Mesendoderm (in vitro differentiated cells): ENCODE measurements around the gene ANKRD62. TPM values are rescaled to one million over a fixed set of nuclear protein-coding genes. Genes with fewer than 3 reads are reported as not detected.

Source experiments
- DNase-seq: peaks from one replicate; pipeline ENCODE4 v3.0.0; 2013
- H2AK5ac ChIP-seq: 2 replicates; pipeline ENCODE4 v1.6.1; 2013; ENCODE audit warnings: low read length, inconsistent platforms
- H2BK120ac ChIP-seq: 2 replicates; pipeline ENCODE4 v1.6.1; 2013; ENCODE audit warnings: low read depth, mild to moderate bottlenecking, low read length, moderate library complexity, mixed read lengths
- H2BK15ac ChIP-seq: replicated peaks from 2 replicates; pipeline ENCODE4 v1.6.1; 2013; ENCODE audit warnings: low read depth, mild to moderate bottlenecking, moderate library complexity
- H2BK5ac ChIP-seq: 2 replicates; pipeline ENCODE4 v1.6.1; 2013; ENCODE audit warnings: low read length, inconsistent platforms
- H3K18ac ChIP-seq: 2 replicates; pipeline ENCODE4 v1.6.1; 2013; ENCODE audit warnings: mild to moderate bottlenecking, low read length, mixed read lengths
- H3K23ac ChIP-seq: one replicate; pipeline ENCODE4 v1.6.1; 2013; ENCODE audit warnings: low read length
- H3K27ac ChIP-seq: 2 replicates; pipeline ENCODE4 v1.5.1; 2013; ENCODE audit warnings: low read depth, mild to moderate bottlenecking, inconsistent platforms, low read length, moderate library complexity
- H3K27me3 ChIP-seq: 2 replicates; pipeline ENCODE4 v1.6.1; 2013; ENCODE audit warnings: low read length, control low read depth, mild to moderate bottlenecking, inconsistent platforms; ENCODE audit not compliant: insufficient read depth, poor library complexity
- H3K36me3 ChIP-seq: 2 replicates; pipeline ENCODE4 v1.6.1; 2013; ENCODE audit warnings: low read length, inconsistent platforms; ENCODE audit not compliant: control insufficient read depth, insufficient read depth
- H3K4ac ChIP-seq: one replicate; pipeline ENCODE4 v1.6.1; 2013; ENCODE audit warnings: low read depth, mild to moderate bottlenecking, low read length, moderate library complexity
- H3K4me1 ChIP-seq: 2 replicates; pipeline ENCODE4 v1.6.1; 2013; ENCODE audit warnings: low read depth, low read length, inconsistent platforms; ENCODE audit not compliant: control insufficient read depth
- H3K4me2 ChIP-seq: 2 replicates; pipeline ENCODE4 v1.6.1; 2013; ENCODE audit warnings: low read length
- H3K4me3 ChIP-seq: 2 replicates; pipeline ENCODE4 v1.5.1; 2013; ENCODE audit warnings: mild to moderate bottlenecking, low read length
- H3K56ac ChIP-seq: one replicate; pipeline ENCODE4 v1.6.1; 2013; ENCODE audit warnings: low read length
- H3K79me1 ChIP-seq: 2 replicates; pipeline ENCODE4 v1.6.1; 2013; ENCODE audit warnings: low read length, inconsistent platforms
- H3K79me2 ChIP-seq: 2 replicates; pipeline ENCODE4 v1.6.1; 2013; ENCODE audit warnings: mild to moderate bottlenecking, low read length; ENCODE audit not compliant: control insufficient read depth, insufficient read depth
- H3K9ac ChIP-seq: 2 replicates; pipeline ENCODE4 v1.6.1; 2013; ENCODE audit warnings: low read length, inconsistent platforms
- H4K5ac ChIP-seq: one replicate; pipeline ENCODE4 v1.6.1; 2013; ENCODE audit warnings: low read length
- H4K8ac ChIP-seq: one replicate; pipeline ENCODE4 v1.6.1; 2013; ENCODE audit warnings: low read depth, mild to moderate bottlenecking, control low read depth, low read length, moderate library complexity
- WGBS: extraction: QIAGEN DNeasy Blood & Tissue Kit; methylation state at CpG from one replicate; pipeline ENCODE4 v1.1.7; 2013; ENCODE audit warnings: low lambda C conversion rate, missing lambda C conversion rate; ENCODE audit not compliant: insufficient coverage; ENCODE audit errors: extremely low coverage; 5-methylcytosine and 5-hydroxymethylcytosine counted together
- polyA plus RNA-seq, 2 experiments: library from polyadenylated mRNA; stranded (reverse); fragments of 200-250 nt; gene quantifications; one replicate each; pipeline ENCODE4 v1.2.3, GENCODE V29; 2013

ANKRD62 gene
- 0.04 TPM for polyA plus RNA-seq (2013, experiment 1 of 2)
- polyA plus RNA-seq (2013, experiment 2 of 2) = 0.03 TPM

DNA sequence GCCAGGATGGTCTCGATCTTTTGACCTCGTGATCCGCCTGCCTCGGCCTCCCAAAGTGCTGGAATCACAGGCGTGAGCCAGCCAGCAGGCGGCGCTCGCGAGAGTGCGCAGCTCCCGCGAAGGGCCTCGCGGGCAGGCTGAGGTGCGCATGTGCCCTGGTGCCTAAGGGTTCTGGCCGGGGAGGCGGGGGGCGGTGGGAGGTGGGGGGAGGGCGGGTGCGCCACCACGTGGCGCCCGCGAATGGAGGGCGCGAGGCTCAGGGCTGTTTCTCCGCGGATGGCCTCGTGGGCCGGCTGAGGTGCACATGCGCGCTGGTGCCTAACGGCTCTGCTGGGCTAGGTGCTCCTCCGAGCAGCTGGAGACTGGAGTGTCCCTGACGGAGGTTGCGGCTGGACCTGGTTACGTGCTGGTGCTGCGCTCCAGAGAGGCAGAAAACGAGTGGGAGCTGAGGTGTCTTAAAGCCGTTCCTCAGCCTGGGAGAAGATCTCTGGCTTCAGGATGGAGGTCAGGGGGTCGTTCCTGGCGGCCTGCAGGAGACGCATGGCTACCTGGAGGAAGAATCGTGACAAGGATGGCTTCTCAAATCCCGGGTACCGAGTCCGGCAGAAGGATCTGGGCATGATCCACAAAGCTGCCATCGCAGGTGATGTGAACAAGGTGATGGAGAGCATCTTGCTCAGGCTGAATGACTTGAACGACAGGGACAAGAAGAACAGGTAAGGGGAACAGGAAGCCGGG, at the start of gene ANKRD62:
Gene ANKRD62, plus strand, starts transcription at position 324 of the 738 bp plus-strand sequence. Its CDS starts 175 bp downstream, at position 499.
- H3K9ac ChIP-seq = no peak within 1 kb of the TSS
- peak; percentile 21 for DNase-seq

GRCh38 chr18:12044591-12044990, 49.1 kb upstream of the ANKRD62 start:
- Histone ChIP-seq H3K4me1 (no peaks in the 10 kb centered on the region), H2BK5ac (no peak overlapping the region), H3K4me3 (no peak overlapping the region), H3K27me3 (no peaks in the 10 kb centered on the region), H3K18ac (no peak overlapping the region), H3K56ac (no peak overlapping the region), H2BK120ac (no peak overlapping the region), H3K79me2 (no peaks in the 10 kb centered on the region), H3K4ac (no peak overlapping the region), H4K8ac (no peak overlapping the region), H3K36me3 (no peaks in the 10 kb centered on the region), H3K27ac (no peak overlapping the region), H3K4me2 (no peak overlapping the region), H2BK15ac (no peak overlapping the region), H2AK5ac (no peak overlapping the region), H3K9ac (no peak overlapping the region), H4K5ac (no peak overlapping the region), H3K79me1 (no peaks in the 10 kb centered on the region), H3K23ac (no peak overlapping the region)
- DNase-seq = no peak
- no CpG with 5 or more reads among the region's 5 CpGs for WGBS

More for the DNA sequence above, at the start of gene ANKRD62:
- Histone ChIP-seq H3K23ac (no peak within 1 kb of the TSS), H3K27ac (no peak within 1 kb of the TSS), H4K8ac (no peak within 1 kb of the TSS), H3K79me2 (no peaks in the 10 kb centered on the region), H4K5ac (no peak within 1 kb of the TSS), H3K56ac (no peak within 1 kb of the TSS), H3K4me1 (no peaks in the 10 kb centered on the region), H2BK5ac (no peak within 1 kb of the TSS), H2BK120ac (no peak within 1 kb of the TSS), H2BK15ac (no peak within 1 kb of the TSS), H2AK5ac (no peak within 1 kb of the TSS), H3K36me3 (no peaks in the 10 kb centered on the region), H3K27me3 (no peaks in the 10 kb centered on the region), H3K4me2 (no peak within 1 kb of the TSS), H3K4ac (no peak within 1 kb of the TSS), H3K79me1 (no peaks in the 10 kb centered on the region), H3K18ac (no peak within 1 kb of the TSS), H3K4me3 (no peak within 1 kb of the TSS)
- no CpG with 5 or more reads among the region's 50 CpGs for WGBS

DNA sequence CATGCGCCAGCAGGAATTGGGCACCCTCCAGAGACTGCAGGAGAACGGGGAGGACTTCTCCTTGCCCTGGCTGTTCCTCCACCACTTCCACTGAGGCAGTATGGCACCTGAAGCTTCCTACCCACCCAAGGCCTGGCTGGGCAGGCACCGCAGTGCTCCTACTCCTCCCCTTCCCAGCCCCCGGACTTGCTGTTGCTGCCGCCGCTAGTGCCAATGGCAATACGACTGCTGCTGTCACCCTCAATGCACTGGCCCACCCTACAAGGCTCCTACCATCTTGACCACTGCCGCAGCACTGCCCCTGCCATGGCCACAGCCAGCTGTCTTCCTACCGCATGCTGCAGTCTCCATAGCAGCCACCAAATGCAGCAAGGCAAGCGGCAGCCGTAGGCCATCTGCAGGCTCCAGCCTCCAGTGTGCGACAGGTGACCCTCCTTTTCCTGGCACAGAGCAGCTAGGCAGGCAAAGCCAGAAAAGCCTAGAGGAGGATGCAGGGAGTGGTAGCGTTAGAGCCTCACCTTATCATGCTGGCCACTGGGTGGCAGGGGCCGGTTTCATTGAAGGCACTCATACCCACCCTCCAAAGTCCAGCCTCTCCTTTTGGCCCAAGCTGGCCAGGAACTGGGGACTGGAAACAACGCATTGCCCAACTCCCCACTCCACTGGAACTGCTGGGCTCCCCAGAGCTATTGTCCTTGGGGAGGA, 47.4 kb upstream of the ANKRD62 start:
- DNase-seq = no peak
- no peak overlapping the region for H2BK5ac ChIP-seq

GRCh38 chr18:12046751-12047335, 46.8 kb upstream of the ANKRD62 start:
- Histone ChIP-seq H2AK5ac (no peak overlapping the region), H3K4me2 (no peak overlapping the region), H3K4me1 (no peaks in the 10 kb centered on the region), H3K27ac (no peak overlapping the region), H4K8ac (no peak overlapping the region), H2BK5ac (no peak overlapping the region), H4K5ac (no peak overlapping the region), H3K79me1 (no peaks in the 10 kb centered on the region), H3K9ac (no peak overlapping the region), H3K4ac (no peak overlapping the region), H3K56ac (no peak overlapping the region), H3K23ac (no peak overlapping the region), H3K27me3 (no peaks in the 10 kb centered on the region), H3K79me2 (no peaks in the 10 kb centered on the region), H3K4me3 (no peak overlapping the region), H3K36me3 (no peaks in the 10 kb centered on the region), H2BK120ac (no peak overlapping the region), H2BK15ac (no peak overlapping the region), H3K18ac (no peak overlapping the region)
- DNase-seq = peak; percentile 46
- no CpG with 5 or more reads among the region's 12 CpGs for WGBS

More for the DNA sequence above, 47.4 kb upstream of the ANKRD62 start:
- Histone ChIP-seq H3K27me3 (no peaks in the 10 kb centered on the region), H4K8ac (no peak overlapping the region), H3K56ac (no peak overlapping the region), H3K9ac (no peak overlapping the region), H3K23ac (no peak overlapping the region), H2BK15ac (no peak overlapping the region), H3K18ac (no peak overlapping the region), H4K5ac (no peak overlapping the region), H3K4ac (no peak overlapping the region), H3K79me2 (no peaks in the 10 kb centered on the region), H3K4me2 (no peak overlapping the region), H3K4me3 (no peak overlapping the region), H2AK5ac (no peak overlapping the region), H3K79me1 (no peaks in the 10 kb centered on the region), H2BK120ac (no peak overlapping the region), H3K27ac (no peak overlapping the region), H3K4me1 (no peaks in the 10 kb centered on the region), H3K36me3 (no peaks in the 10 kb centered on the region)
- WGBS = no CpG with 5 or more reads among the region's 15 CpGs

DNA sequence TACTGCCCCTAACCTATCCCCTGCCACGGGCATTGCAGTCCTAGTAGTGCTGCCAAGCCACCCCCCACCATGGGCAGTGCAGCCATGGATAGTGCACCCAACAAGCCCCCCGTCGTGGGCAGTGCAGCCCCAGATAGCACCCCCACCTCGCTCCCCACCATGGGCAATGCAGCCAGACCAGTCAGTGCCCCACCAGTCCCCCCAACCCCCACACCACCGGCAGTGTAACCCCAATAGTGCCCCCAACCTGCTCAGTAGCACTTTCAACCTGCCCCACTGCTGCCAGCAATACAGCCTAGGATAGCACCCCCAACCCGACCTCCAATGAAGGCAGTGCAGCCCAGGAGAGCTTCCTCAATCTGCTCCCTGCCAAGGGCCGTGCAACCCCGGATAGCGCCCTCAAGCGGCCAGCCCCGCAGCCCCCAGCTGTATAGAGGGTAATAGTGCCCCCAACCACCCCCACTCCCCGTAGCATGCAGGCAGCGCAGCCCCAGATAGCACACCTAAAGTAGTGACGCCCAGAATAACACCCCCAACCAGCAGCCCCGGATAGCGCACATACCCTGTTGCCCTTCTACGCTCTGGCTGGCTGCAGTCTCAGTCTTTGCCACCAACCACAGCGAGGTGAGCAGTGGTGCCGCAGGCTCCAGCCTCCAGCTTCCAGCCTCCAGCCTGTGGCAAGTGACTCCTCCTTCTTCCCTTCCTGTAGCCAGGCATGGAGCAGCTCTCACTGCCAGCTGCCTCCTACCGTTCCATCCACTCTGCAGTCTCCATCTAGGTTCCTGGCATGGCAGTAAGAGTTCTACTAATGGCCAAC, 45.4 kb upstream of the ANKRD62 start:
- Histone ChIP-seq H3K36me3 (no peaks in the 10 kb centered on the region), H3K18ac (no peak overlapping the region), H4K8ac (no peak overlapping the region), H3K4me1 (no peaks in the 10 kb centered on the region), H3K4me3 (no peak overlapping the region), H2BK15ac (no peak overlapping the region), H3K27me3 (no peaks in the 10 kb centered on the region), H3K9ac (no peak overlapping the region), H3K4me2 (no peak overlapping the region), H4K5ac (no peak overlapping the region), H3K79me2 (no peaks in the 10 kb centered on the region), H3K27ac (no peak overlapping the region), H3K4ac (no peak overlapping the region), H2BK5ac (no peak overlapping the region), H3K79me1 (no peaks in the 10 kb centered on the region), H3K23ac (no peak overlapping the region), H2AK5ac (no peak overlapping the region), H2BK120ac (no peak overlapping the region), H3K56ac (no peak overlapping the region)
- peak; percentile 29 for DNase-seq
- WGBS = no CpG with 5 or more reads among the region's 20 CpGs
